A549 (cell line): ENCODE results near the gene PLEKHA1. TPM values are rescaled to one million over a fixed set of nuclear protein-coding genes. Genes with fewer than 3 reads are reported as not detected.

ENCODE experiments used
- ATAC-seq, 2 experiments: fragments of 200-7000 bp in 1 of 2; fragments of >200 bp in 1 of 2; cut with Nextera tagmentation in 1 of 2; cut with Tn5 transposase in 1 of 2; 3 replicates each; pipeline versions ENCODE4 v1.8.0 to v1.9.1; 2018 to 2020; ENCODE audit warnings: mild to moderate bottlenecking in 1 of 2, moderate library complexity in 1 of 2
- CTCF ChIA-PET: fragments of 300-600 bp; sonication (Branson Sonifier 250); formaldehyde crosslinking; extraction: SDS; loops from one replicate; lab custom pipeline; 2021; ENCODE audit warnings: antibody characterized with exemption, inconsistent platforms; lab: Yijun Ruan, JAX
- POLR2A ChIA-PET: fragments of 350-600 bp; formaldehyde crosslinking; extraction: SDS; loops from one replicate; lab custom pipeline; 2021; ENCODE audit warnings: antibody characterized with exemption, inconsistent platforms; lab: Yijun Ruan, JAX
- DNase-seq, 2 experiments: peaks; one replicate each; pipeline versions ENCODE4 v3.0.0 to v3.0.0-alpha.2; 2011 to 2016; ENCODE audit warnings: low read depth in 1 of 2, low spot score in 1 of 2
- FAIRE-seq: peaks from 2 replicates; lab custom pipeline; 2011; peaks lifted over from hg19 to GRCh38; lab: Jason Lieb, UNC
- H3K27ac ChIP-seq, 2 experiments: fragments of >200 bp; sonication (Bioruptor Twin); formaldehyde crosslinking; 3 replicates each; pipeline ENCODE4 v1.5.1; 2016 to 2017
- H3K4me1 ChIP-seq: fragments of >200 bp; sonication (Bioruptor Twin); formaldehyde crosslinking; 3 replicates; pipeline ENCODE4 v1.6.1; 2016
- H3K4me2 ChIP-seq: fragments of >200 bp; sonication (Bioruptor Twin); formaldehyde crosslinking; 3 replicates; pipeline ENCODE4 v1.6.1; 2016
- H3K4me3 ChIP-seq: fragments of >200 bp; sonication (Bioruptor Twin); formaldehyde crosslinking; 3 replicates; pipeline ENCODE4 v1.5.1; 2016
- H3K9me3 ChIP-seq: fragments of >200 bp; sonication (Bioruptor Twin); formaldehyde crosslinking; 3 replicates; pipeline ENCODE4 v1.6.1; 2016
- CHD2 ChIP-seq: fragments of 150-350 bp; IDR thresholded peaks from 2 replicates; pipeline ENCODE4 v1.6.1; 2014; ENCODE audit warnings: low read length; ENCODE audit not compliant: partially characterized antibody
- E2F6 ChIP-seq: IDR thresholded peaks from 2 replicates; pipeline ENCODE4 v1.6.1; 2012; ENCODE audit warnings: low read depth, borderline replicate concordance
- EHF ChIP-seq: fragments of 250-450 bp; sonication (Bioruptor Pico); IDR thresholded peaks from 2 replicates; pipeline ENCODE4 v1.5.0; 2020; ENCODE audit warnings: mild to moderate bottlenecking
- ELK1 ChIP-seq: fragments of 150-350 bp; IDR thresholded peaks from 2 replicates; pipeline ENCODE4 v1.6.1; 2014; ENCODE audit warnings: low read depth, mild to moderate bottlenecking, low read length
- EP300 ChIP-seq, 2 experiments: fragments of >200 bp; sonication (Bioruptor Twin); formaldehyde crosslinking; IDR thresholded peaks; 2 replicates in 1 of 2; 3 replicates in 1 of 2; pipeline ENCODE4 v1.6.1; 2016 to 2017
- HDAC2 ChIP-seq: fragments of 200-600 bp; sonication (generic); IDR thresholded peaks from 2 replicates; pipeline ENCODE4 v1.6.1; 2016
- HMGXB4 ChIP-seq: fragments of 250-450 bp; sonication (Bioruptor Pico); IDR thresholded peaks from 2 replicates; pipeline ENCODE4 v1.5.0; 2021; ENCODE audit warnings: mild to moderate bottlenecking, moderate library complexity, borderline replicate concordance
- HOXB5 ChIP-seq: fragments of 250-450 bp; sonication (Bioruptor Pico); IDR thresholded peaks from 2 replicates; pipeline ENCODE4 v1.5.0; 2020; ENCODE audit warnings: mild to moderate bottlenecking, moderate library complexity
- MAFK ChIP-seq: fragments of 450-650 bp; IDR thresholded peaks from 2 replicates; pipeline ENCODE4 v1.6.1; 2014; ENCODE audit not compliant: partially characterized antibody
- NPAS2 ChIP-seq: fragments of 250-450 bp; sonication (Bioruptor Pico); IDR thresholded peaks from 2 replicates; pipeline ENCODE4 v1.8.0; 2022; ENCODE audit warnings: mild to moderate bottlenecking, moderate library complexity, borderline replicate concordance
- RARB ChIP-seq: fragments of 250-450 bp; sonication (Bioruptor Pico); IDR thresholded peaks from 2 replicates; pipeline ENCODE4 v1.8.0; 2021; ENCODE audit warnings: mild to moderate bottlenecking, moderate library complexity
- RCOR1 ChIP-seq: fragments of 150-350 bp; IDR thresholded peaks from 2 replicates; pipeline ENCODE4 v1.6.1; 2014; ENCODE audit warnings: antibody characterized with exemption, low read length, low read depth
- REST ChIP-seq: fragments of 200-600 bp; sonication (generic); IDR thresholded peaks from 2 replicates; pipeline ENCODE4 v1.6.1; 2016; ENCODE audit warnings: antibody characterized with exemption, mild to moderate bottlenecking, moderate library complexity
- RFX5 ChIP-seq: fragments of 450-650 bp; IDR thresholded peaks from 2 replicates; pipeline ENCODE4 v1.7.1; 2014; ENCODE audit warnings: antibody characterized with exemption, mild to moderate bottlenecking, moderate library complexity
- ZFP36 ChIP-seq: fragments of 450-650 bp; IDR thresholded peaks from 2 replicates; pipeline ENCODE4 v1.6.1; 2014; ENCODE audit warnings: borderline replicate concordance; ENCODE audit not compliant: partially characterized antibody
- WGBS: methylation state at CpG from one replicate; pipeline ENCODE4 v1.1.6; 2017; ENCODE audit errors: missing lambda C conversion rate; 5-methylcytosine and 5-hydroxymethylcytosine counted together
- polyA plus RNA-seq, 4 experiments: library from polyadenylated mRNA; depleted of rRNA in 3 of 4; stranded (reverse); fragments of >200 nt; fragmentation: RNase III in 1 of 4; extraction: RNeasy Plus Mini Kit Qiagen cat#74134 plus additional on column Dnase treatment in 1 of 4; gene quantifications; 2 replicates in 3 of 4; 3 replicates in 1 of 4; pipeline ENCODE4 v1.2.3, GENCODE V29; 2011 to 2017

The PLEKHA1 gene
- polyA plus RNA-seq, 2 of the 4 experiments (the other 2 are of a cell fraction) = 26.7 to 62.4 TPM

GRCh38 chr10:122376364-122376961 is 2.0 kb downstream of the PLEKHA1 start (continued):
- no peak for TF ChIP-seq ELK1
- TF ChIP-seq RARB (CRISPR knock-in tag) = no peak

GRCh38 chr10:122379041-122379440 is 4.5 kb downstream of the PLEKHA1 start:
- FAIRE-seq (no peak), ATAC-seq (no peak), DNase-seq (no peak)
- Histone ChIP-seq H3K9me3 (no peaks in the 10 kb centered on the region), H3K27ac (no peak overlapping the region), H3K4me3 (no peak overlapping the region), H3K4me2 (no peak overlapping the region), H3K4me1 (peaks cover 23% of the 10 kb centered on the region)
- ChIA-PET POLR2A (no interaction called here), CTCF (interaction anchor here (0.7 to 1.0 kb wide), 2 partner anchors 22 to 109 kb away, joined by 3 to 5 read pairs; no protein-coding TSS in a partner anchor)
- TF ChIP-seq ZFP36 (no peak), MAFK (no peak), E2F6 (no peak), EP300 (IDR thresholded peaks at IDR 0.05) (no peak), REST (no peak)
- 95% methylated on average over 5 of the region's 5 CpGs for WGBS

GRCh38 chr10:122379537-122379936 is 5.0 kb downstream of the PLEKHA1 start:
- ChIA-PET CTCF (no interaction called here), POLR2A (no interaction called here)
- ATAC-seq (no peak), DNase-seq (no peak), FAIRE-seq (no peak)
- 86% methylated on average over 2 of the region's 2 CpGs for WGBS
- Histone ChIP-seq H3K4me3 (no peak overlapping the region), H3K4me1 (peaks cover 23% of the 10 kb centered on the region), H3K4me2 (no peak overlapping the region), H3K9me3 (no peaks in the 10 kb centered on the region), H3K27ac (no peak overlapping the region)
- TF ChIP-seq RCOR1 = no peak
- TF ChIP-seq RFX5 = no peak

GRCh38 chr10:122380703-122381102 is 6.2 kb downstream of the PLEKHA1 start:
- H3K27ac ChIP-seq = no peak overlapping the region
- no peak for FAIRE-seq
- POLR2A ChIA-PET = no interaction called here
- H3K4me2 ChIP-seq = no peak overlapping the region
- no peak for ATAC-seq
- CTCF ChIA-PET = interaction anchor here (2.0 kb wide), 1 partner anchor 82 kb away, joined by 5 read pairs; no protein-coding TSS in a partner anchor
- 97% methylated on average over 4 of the region's 4 CpGs for WGBS
- TF ChIP-seq CHD2 = no peak
- no peak for TF ChIP-seq HMGXB4 (CRISPR knock-in tag)
- TF ChIP-seq EHF (CRISPR knock-in tag) = no peak
- TF ChIP-seq HDAC2 = no peak
- no peak for TF ChIP-seq REST
- TF ChIP-seq HOXB5 = no peak
- no peak for TF ChIP-seq NPAS2
- peaks cover 24% of the 10 kb centered on the region for H3K4me1 ChIP-seq
- no peak for DNase-seq
- H3K9me3 ChIP-seq = no peaks in the 10 kb centered on the region
- no peak overlapping the region for H3K4me3 ChIP-seq
